ENCODE results near the gene MYMX. TPM values are rescaled to one million over a fixed set of nuclear protein-coding genes. Genes with fewer than 3 reads are reported as not detected.

Gene MYMX
- total and polyA plus RNA-seq, 2 of the 13 experiments (the other 11 are each of a cell fraction or from before 2014, with no cell fraction given), result not detected

DNA sequence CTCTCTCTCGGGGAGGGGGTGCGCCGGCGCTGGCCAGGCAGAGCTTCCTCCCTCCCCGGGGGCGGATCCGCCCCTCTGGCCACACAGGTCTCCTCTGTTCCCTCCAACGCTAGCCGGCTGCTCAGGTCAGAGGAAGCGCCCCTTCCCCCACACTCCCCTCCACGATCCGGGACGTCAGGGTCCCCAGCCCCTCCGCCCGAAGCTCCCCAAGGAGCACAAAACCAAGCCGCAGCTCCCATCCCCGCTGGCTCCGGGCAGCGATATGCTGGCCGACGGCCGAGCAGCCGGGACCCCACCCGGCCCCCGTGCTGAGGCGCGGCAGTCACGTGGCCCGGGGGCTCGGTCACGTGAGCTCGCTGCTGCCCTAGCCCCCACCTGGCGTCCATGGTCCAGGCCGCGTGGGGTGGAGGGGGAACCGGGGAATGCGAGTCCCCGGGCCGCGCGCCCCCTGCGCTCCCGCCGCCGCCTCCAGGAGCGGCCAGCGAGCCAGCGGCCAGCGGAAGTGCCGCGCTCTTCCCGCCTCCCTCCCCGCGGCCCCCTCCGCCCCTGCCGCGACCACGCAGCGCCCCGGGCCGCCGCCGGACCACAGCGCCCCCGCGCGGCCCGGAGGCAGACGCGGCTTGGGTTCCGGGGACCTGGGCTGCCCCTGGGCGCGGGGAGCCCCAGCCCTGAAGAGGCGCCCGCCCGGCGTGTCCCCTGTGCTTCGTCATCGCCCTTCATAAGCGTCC is 40.5 kb downstream of the MYMX start, which contains the start of gene SLC35B2 (continued):
- TF ChIP-seq, protein P1, sequence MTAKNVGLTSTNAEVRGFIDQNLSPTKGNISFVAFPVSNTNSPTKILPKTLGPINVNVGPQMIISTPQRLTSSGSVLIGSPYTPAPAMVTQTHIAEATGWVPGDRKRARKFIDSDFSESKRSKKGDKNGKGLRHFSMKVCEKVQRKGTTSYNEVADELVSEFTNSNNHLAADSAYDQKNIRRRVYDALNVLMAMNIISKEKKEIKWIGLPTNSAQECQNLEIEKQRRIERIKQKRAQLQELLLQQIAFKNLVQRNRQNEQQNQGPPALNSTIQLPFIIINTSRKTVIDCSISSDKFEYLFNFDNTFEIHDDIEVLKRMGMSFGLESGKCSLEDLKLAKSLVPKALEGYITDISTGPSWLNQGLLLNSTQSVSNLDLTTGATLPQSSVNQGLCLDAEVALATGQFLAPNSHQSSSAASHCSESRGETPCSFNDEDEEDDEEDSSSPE (CRISPR knock-in tag; IDR thresholded peaks at IDR 0.05), result peak; percentile 79
- no peak; the same call in 1 of the 2 replicates for TF ChIP-seq ZNF558 (CRISPR knock-in tag; IDR thresholded peaks at IDR 0.05; ENCODE audit: borderline replicate concordance)
- TF ChIP-seq ZNF816 (CRISPR knock-in tag; IDR thresholded peaks at IDR 0.05; ENCODE audit: borderline replicate concordance), result peak; percentile 96; the same call in 1 of the 2 replicates
- TF ChIP-seq BORCS8-MEF2B (CRISPR knock-in tag; IDR thresholded peaks at IDR 0.05), result peak; percentile 90
- peak; percentile 77; the same call in 1 of the 2 replicates for TF ChIP-seq MIER3 (CRISPR knock-in tag; IDR thresholded peaks at IDR 0.05; ENCODE audit: borderline replicate concordance)
- TF ChIP-seq SMAD3 (CRISPR knock-in tag; IDR thresholded peaks at IDR 0.05), result peak; percentile 71; the same call in 1 of the 2 replicates
- TF ChIP-seq, protein P2, sequence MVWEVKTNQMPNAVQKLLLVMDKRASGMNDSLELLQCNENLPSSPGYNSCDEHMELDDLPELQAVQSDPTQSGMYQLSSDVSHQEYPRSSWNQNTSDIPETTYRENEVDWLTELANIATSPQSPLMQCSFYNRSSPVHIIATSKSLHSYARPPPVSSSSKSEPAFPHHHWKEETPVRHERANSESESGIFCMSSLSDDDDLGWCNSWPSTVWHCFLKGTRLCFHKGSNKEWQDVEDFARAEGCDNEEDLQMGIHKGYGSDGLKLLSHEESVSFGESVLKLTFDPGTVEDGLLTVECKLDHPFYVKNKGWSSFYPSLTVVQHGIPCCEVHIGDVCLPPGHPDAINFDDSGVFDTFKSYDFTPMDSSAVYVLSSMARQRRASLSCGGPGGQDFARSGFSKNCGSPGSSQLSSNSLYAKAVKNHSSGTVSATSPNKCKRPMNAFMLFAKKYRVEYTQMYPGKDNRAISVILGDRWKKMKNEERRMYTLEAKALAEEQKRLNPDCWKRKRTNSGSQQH (CRISPR knock-in tag; IDR thresholded peaks at IDR 0.05; ENCODE audit: low read depth), result peak; percentile 95
- no peak for TF ChIP-seq IKZF1 (IDR thresholded peaks at IDR 0.05)
- TF ChIP-seq SP2 (CRISPR knock-in tag; IDR thresholded peaks at IDR 0.05), result peak; percentile 40; the same call in 1 of the 2 replicates
- TF ChIP-seq ZNF777 (CRISPR knock-in tag; IDR thresholded peaks at IDR 0.05), result no peak
- no peak for TF ChIP-seq SMARCC2 (IDR thresholded peaks at IDR 0.05)
- TF ChIP-seq, protein P3, sequence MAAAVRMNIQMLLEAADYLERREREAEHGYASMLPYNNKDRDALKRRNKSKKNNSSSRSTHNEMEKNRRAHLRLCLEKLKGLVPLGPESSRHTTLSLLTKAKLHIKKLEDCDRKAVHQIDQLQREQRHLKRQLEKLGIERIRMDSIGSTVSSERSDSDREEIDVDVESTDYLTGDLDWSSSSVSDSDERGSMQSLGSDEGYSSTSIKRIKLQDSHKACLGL (CRISPR knock-in tag; IDR thresholded peaks at IDR 0.05), result peak; percentile 97
- TF ChIP-seq, protein P4, sequence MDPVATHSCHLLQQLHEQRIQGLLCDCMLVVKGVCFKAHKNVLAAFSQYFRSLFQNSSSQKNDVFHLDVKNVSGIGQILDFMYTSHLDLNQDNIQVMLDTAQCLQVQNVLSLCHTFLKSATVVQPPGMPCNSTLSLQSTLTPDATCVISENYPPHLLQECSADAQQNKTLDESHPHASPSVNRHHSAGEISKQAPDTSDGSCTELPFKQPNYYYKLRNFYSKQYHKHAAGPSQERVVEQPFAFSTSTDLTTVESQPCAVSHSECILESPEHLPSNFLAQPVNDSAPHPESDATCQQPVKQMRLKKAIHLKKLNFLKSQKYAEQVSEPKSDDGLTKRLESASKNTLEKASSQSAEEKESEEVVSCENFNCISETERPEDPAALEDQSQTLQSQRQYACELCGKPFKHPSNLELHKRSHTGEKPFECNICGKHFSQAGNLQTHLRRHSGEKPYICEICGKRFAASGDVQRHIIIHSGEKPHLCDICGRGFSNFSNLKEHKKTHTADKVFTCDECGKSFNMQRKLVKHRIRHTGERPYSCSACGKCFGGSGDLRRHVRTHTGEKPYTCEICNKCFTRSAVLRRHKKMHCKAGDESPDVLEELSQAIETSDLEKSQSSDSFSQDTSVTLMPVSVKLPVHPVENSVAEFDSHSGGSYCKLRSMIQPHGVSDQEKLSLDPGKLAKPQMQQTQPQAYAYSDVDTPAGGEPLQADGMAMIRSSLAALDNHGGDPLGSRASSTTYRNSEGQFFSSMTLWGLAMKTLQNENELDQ (CRISPR knock-in tag; IDR thresholded peaks at IDR 0.05; ENCODE audit: borderline replicate concordance), result no peak
- TF ChIP-seq ZNF883 (CRISPR knock-in tag; IDR thresholded peaks at IDR 0.05; ENCODE audit: not compliant biosample characterization), result peak; percentile 19
- peak; percentile 36; the same call in 1 of the 2 replicates for TF ChIP-seq ZNF3 (CRISPR knock-in tag; IDR thresholded peaks at IDR 0.05)
- TF ChIP-seq, protein P5, sequence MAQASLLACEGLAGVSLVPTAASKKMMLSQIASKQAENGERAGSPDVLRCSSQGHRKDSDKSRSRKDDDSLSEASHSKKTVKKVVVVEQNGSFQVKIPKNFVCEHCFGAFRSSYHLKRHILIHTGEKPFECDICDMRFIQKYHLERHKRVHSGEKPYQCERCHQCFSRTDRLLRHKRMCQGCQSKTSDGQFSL (CRISPR knock-in tag; IDR thresholded peaks at IDR 0.05), result peak; percentile 94; the same call in 1 of the 2 replicates
- TF ChIP-seq STAT5B (CRISPR knock-in tag; IDR thresholded peaks at IDR 0.05), result no peak
- TF ChIP-seq, protein P6, sequence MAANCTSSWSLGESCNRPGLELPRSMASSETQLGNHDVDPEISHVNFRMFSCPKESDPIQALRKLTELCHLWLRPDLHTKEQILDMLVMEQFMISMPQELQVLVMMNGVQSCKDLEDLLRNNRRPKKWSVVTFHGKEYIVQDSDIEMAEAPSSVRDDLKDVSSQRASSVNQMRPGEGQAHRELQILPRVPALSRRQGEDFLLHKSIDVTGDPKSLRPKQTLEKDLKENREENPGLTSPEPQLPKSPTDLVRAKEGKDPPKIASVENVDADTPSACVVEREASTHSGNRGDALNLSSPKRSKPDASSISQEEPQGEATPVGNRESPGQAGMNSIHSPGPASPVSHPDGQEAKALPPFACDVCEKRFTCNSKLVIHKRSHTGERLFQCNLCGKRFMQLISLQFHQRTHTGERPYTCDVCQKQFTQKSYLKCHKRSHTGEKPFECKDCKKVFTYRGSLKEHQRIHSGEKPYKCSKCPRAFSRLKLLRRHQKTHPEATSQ (CRISPR knock-in tag; IDR thresholded peaks at IDR 0.05; ENCODE audit: borderline replicate concordance), result peak; percentile 80; the same call in 1 of the 2 replicates
- 0 out of 2 replicates have a peak, but pooled peaks have one; percentile 60 for TF ChIP-seq ZNF34 (CRISPR knock-in tag; IDR thresholded peaks at IDR 0.05; ENCODE audit: borderline replicate concordance)
- no peak; the same call in none of the 2 replicates for TF ChIP-seq ETV6 (CRISPR knock-in tag; conservative IDR thresholded peaks at IDR 0.05)
- TF ChIP-seq ZNF772 (CRISPR knock-in tag; IDR thresholded peaks at IDR 0.05), result peak; percentile 75; the same call in 1 of the 2 replicates
